Common myeloid progenitor, CD34-positive (primary cell): Measurements from ENCODE around the gene SASS6.

Experiments
- CTCF ChIA-PET: fragments of 350-600 bp; sonication (Branson Sonifier 250); formaldehyde crosslinking; loops from one replicate; lab custom pipeline; 2021; ENCODE audit warnings: antibody characterized with exemption; lab: Charles Lee
- POLR2A ChIA-PET: fragments of 350-600 bp; sonication (Branson Sonifier 250); formaldehyde crosslinking; loops from one replicate; lab custom pipeline; 2021; ENCODE audit warnings: antibody characterized with exemption; lab: Charles Lee
- DNase-seq, 3 donors: peaks; one replicate each; pipeline versions ENCODE4 v3.0.0 to v3.0.0-alpha.2; 2013
- H3K27ac ChIP-seq, 2 experiments: 1 replicate in 1 of 2; 2 replicates in 1 of 2; pipeline ENCODE4 v1.7.0; 2013; ENCODE audit warnings: inconsistent platforms in 2 of 2, low read length in 2 of 2, mild to moderate bottlenecking in 2 of 2, low read depth in 1 of 2, moderate library complexity in 1 of 2; ENCODE audit not compliant: severe bottlenecking in 2 of 2, insufficient read depth in 1 of 2, poor library complexity in 1 of 2
- H3K27me3 ChIP-seq, 5 experiments: replicated peaks in 2 of 5; 1 replicate in 3 of 5; 2 replicates in 2 of 5; pipeline versions ENCODE4 v1.6.1 to v1.7.0; 2013; ENCODE audit warnings: low read length in 4 of 5, mild to moderate bottlenecking in 2 of 5, moderate library complexity in 2 of 5, inconsistent platforms in 1 of 5; ENCODE audit not compliant: insufficient read depth in 5 of 5, control insufficient read depth in 4 of 5
- H3K36me3 ChIP-seq, 4 experiments: 1 replicate in 2 of 4; 2 replicates in 2 of 4; pipeline versions ENCODE4 v1.6.1 to v1.7.0; 2013; ENCODE audit warnings: low read length in 3 of 4, control low read depth in 1 of 4, mild to moderate bottlenecking in 1 of 4; ENCODE audit not compliant: control insufficient read depth in 4 of 4, insufficient read depth in 4 of 4
- H3K4me1 ChIP-seq, 4 experiments: 1 replicate in 3 of 4; 2 replicates in 1 of 4; pipeline versions ENCODE4 v1.6.1 to v1.7.1; 2013; ENCODE audit warnings: low read length in 3 of 4, mild to moderate bottlenecking in 3 of 4, control low read depth in 1 of 4, inconsistent platforms in 1 of 4, moderate library complexity in 1 of 4; ENCODE audit not compliant: control insufficient read depth in 4 of 4, insufficient read depth in 4 of 4; ENCODE audit errors: control extremely low read depth in 1 of 4
- H3K4me3 ChIP-seq, 7 experiments: 1 replicate in 4 of 7; 2 replicates in 3 of 7; pipeline versions ENCODE4 v1.5.1 to v1.7.0; 2013; ENCODE audit warnings: mild to moderate bottlenecking in 7 of 7, low read length in 6 of 7, moderate library complexity in 6 of 7, inconsistent platforms in 2 of 7, low read depth in 2 of 7, control low read depth in 1 of 7; ENCODE audit not compliant: insufficient read depth in 4 of 7, control insufficient read depth in 1 of 7; ENCODE audit errors: extremely low read depth in 1 of 7
- H3K9me3 ChIP-seq, 5 experiments: 1 replicate in 4 of 5; 2 replicates in 1 of 5; pipeline versions ENCODE4 v1.6.1 to v1.7.1; 2013; ENCODE audit warnings: low read length in 4 of 5, mild to moderate bottlenecking in 2 of 5, inconsistent platforms in 1 of 5, low read depth in 1 of 5, moderate library complexity in 1 of 5; ENCODE audit not compliant: control insufficient read depth in 4 of 5, insufficient read depth in 2 of 5; ENCODE audit errors: control extremely low read depth in 1 of 5
- WGBS: methylation state at CpG from one replicate; pipeline ENCODE4 v1.1.5; 2013; ENCODE audit not compliant: insufficient coverage; 5-methylcytosine and 5-hydroxymethylcytosine counted together

The SASS6 gene

DNA sequence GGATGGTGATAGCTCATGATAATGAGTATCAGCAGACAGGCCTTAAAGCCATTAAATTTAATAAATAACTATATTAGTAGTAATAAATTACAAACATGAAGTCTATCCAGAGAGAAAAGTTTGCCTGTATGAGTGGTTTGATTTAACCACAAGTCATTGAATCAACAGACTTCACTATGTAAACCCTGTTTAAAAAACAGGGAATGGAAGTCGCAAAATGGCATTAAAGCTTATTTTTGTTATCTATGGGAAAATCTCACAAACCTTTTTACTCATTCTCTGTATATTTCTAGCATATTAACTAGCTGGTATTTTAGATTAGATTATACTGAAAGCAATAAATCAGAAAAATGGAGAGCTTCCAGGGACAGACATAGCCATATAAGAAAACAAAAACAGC lies 45.3 kb downstream of the SASS6 start:
- ChIA-PET CTCF (interaction anchor here (1.5 kb wide), 1 partner anchor 13 kb away, joined by 3 read pairs; no protein-coding TSS in a partner anchor), POLR2A (no interaction called here)
- Histone ChIP-seq H3K27me3 (no peaks in the 10 kb centered on the region), H3K27ac (no peak overlapping the region), H3K36me3 (peaks cover 4 to 34% (median 18%) of the 10 kb centered on the region in 4 experiments), H3K4me3 (no peak overlapping the region), H3K4me1 (no peaks in the 10 kb centered on the region), H3K9me3 (no peaks in the 10 kb centered on the region)
- DNase-seq = no peak
- no CpG with 5 or more reads among the region's 1 CpG for WGBS

DNA sequence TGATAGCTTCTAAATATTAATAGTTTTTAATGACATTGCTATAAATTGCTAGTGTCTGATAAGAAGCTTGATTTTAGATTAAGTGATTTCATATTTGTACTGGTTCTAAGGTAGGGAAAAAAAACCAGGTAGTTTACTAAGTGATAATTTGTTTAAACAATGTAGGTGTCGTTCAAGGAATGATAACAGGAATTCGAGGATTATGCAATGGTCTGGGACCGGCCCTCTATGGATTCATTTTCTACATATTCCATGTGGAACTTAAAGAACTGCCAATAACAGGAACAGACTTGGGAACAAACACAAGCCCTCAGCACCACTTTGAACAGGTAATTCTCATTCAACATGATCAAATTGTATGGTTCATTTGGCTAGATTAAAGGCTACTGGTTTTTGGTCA lies 52.4 kb downstream of the SASS6 start:
- ChIA-PET CTCF (no interaction called here), POLR2A (no interaction called here)
- H3K4me1 ChIP-seq = peaks cover 0 to 10% (median 1%) of the 10 kb centered on the region in 4 experiments
- no peak overlapping the region for H3K4me3 ChIP-seq
- H3K27me3 ChIP-seq = no peaks in the 10 kb centered on the region
- no CpG with 5 or more reads among the region's 3 CpGs for WGBS
- no peak for DNase-seq
- no peaks in the 10 kb centered on the region for H3K9me3 ChIP-seq
- H3K27ac ChIP-seq = no peak overlapping the region
- H3K36me3 ChIP-seq = peaks cover 13 to 68% (median 37%) of the 10 kb centered on the region in 4 experiments

DNA sequence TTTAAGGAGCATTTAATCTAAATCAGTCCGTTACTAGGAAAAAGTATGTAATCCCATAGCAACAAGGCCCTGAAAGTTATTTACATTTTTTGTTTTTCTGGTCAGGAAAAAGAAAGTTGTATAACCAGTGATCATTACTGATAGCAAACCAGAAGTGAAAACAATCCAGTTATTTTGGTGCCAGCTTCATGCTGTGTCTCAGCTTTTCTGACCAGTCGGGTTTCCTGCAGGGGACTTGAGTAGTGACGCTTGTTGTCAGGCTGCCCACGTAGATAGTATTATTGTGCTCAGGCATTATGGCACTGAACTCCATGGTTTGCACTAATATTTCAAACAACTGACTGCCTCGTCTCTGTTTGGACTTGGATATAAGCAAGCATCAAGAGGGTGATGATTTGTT lies 55.2 kb downstream of the SASS6 start:
- Histone ChIP-seq H3K9me3 (no peaks in the 10 kb centered on the region), H3K4me1 (peaks cover 0 to 10% (median 1%) of the 10 kb centered on the region in 4 experiments), H3K4me3 (no peak overlapping the region), H3K36me3 (peaks cover 17 to 75% (median 43%) of the 10 kb centered on the region in 4 experiments), H3K27me3 (no peaks in the 10 kb centered on the region), H3K27ac (peak overlapping the region; percentile 34 to 36)
- ChIA-PET CTCF (no interaction called here), POLR2A (no interaction called here)
- 76% methylated on average over 5 of the region's 5 CpGs for WGBS
- peak; percentile 6 to 46 (median 18) for DNase-seq

DNA sequence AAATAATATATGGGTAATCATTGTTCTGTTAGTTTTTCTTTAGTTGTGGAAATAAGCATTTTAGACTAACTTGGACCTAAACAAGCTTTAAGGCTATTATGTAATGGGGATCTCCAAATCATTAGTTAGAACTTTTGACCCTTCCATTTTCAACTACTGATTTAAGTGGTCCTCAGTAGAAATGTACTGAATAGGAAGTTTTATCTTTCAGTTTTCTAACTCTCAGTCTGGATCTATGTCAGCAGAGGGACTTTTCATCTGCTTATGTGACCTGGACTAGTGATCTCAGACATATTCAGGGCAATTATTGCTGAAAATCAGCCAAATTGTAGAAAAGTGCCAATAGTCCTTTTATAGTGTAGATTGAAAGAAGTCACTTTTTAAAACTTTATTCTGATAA lies 56.0 kb downstream of the SASS6 start:
- Histone ChIP-seq H3K4me1 (peaks cover 0 to 10% (median 1%) of the 10 kb centered on the region in 4 experiments), H3K27ac (no peak overlapping the region), H3K4me3 (no peak overlapping the region), H3K27me3 (no peaks in the 10 kb centered on the region), H3K9me3 (no peaks in the 10 kb centered on the region), H3K36me3 (peaks cover 15 to 78% (median 46%) of the 10 kb centered on the region in 4 experiments)
- CTCF ChIA-PET = no interaction called here
- DNase-seq = no peak
- POLR2A ChIA-PET = no interaction called here

DNA sequence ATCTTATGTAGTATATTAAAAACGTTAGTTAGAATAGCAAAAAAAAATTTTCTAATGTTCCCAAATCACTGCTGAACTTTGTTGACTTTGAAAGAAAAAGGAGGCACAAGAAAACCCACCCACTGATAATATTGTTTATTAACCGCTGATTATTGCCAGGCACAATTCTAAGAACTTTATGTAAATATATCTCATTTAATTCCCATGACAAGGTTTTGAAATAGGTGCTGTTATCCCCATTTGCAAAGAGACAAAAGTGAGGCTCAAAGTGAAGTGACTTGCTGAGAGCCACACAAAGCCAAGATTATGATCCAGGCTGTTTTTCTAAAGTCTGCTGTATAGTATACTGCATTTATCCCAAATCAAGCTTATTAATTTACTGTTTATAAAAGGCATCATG lies 56.4 kb downstream of the SASS6 start:
- peaks cover 0 to 10% (median 1%) of the 10 kb centered on the region in 4 experiments for H3K4me1 ChIP-seq
- H3K27ac ChIP-seq = no peak overlapping the region
- H3K4me3 ChIP-seq = no peak overlapping the region
- DNase-seq = no peak
- WGBS = no CpG with 5 or more reads among the region's 2 CpGs
- CTCF ChIA-PET = no interaction called here
- POLR2A ChIA-PET = no interaction called here
- H3K36me3 ChIP-seq = peaks cover 14 to 78% (median 47%) of the 10 kb centered on the region in 4 experiments
- H3K9me3 ChIP-seq = no peaks in the 10 kb centered on the region
- no peaks in the 10 kb centered on the region for H3K27me3 ChIP-seq

DNA sequence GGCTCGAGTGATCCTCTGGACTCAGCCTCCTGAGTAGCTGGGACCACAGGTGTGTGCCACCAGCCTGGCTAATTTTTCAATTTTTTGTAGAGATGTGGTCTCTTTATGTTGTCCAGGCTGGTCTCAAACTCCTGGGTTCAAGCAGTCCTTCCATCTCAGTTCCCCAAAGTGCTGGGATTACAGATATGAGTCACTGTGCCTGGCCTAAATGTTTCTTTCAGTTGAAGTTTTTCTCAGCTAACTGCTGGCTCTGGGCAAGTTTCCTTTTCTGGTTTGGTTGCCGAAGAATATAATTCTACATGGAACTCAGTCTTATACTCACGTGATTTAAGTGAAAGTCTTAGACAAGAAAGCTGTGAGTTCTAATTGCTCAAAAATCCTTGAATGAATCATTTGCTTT lies 57.0 kb downstream of the SASS6 start:
- CTCF ChIA-PET = no interaction called here
- Histone ChIP-seq H3K4me3 (no peak overlapping the region), H3K27me3 (no peaks in the 10 kb centered on the region), H3K4me1 (peaks cover 0 to 10% (median 1%) of the 10 kb centered on the region in 4 experiments), H3K27ac (no peak overlapping the region), H3K36me3 (peaks cover 9 to 78% (median 49%) of the 10 kb centered on the region in 4 experiments), H3K9me3 (no peaks in the 10 kb centered on the region)
- DNase-seq = no peak
- POLR2A ChIA-PET = no interaction called here
- WGBS = 100% methylated on average over 1 of the region's 3 CpGs

DNA sequence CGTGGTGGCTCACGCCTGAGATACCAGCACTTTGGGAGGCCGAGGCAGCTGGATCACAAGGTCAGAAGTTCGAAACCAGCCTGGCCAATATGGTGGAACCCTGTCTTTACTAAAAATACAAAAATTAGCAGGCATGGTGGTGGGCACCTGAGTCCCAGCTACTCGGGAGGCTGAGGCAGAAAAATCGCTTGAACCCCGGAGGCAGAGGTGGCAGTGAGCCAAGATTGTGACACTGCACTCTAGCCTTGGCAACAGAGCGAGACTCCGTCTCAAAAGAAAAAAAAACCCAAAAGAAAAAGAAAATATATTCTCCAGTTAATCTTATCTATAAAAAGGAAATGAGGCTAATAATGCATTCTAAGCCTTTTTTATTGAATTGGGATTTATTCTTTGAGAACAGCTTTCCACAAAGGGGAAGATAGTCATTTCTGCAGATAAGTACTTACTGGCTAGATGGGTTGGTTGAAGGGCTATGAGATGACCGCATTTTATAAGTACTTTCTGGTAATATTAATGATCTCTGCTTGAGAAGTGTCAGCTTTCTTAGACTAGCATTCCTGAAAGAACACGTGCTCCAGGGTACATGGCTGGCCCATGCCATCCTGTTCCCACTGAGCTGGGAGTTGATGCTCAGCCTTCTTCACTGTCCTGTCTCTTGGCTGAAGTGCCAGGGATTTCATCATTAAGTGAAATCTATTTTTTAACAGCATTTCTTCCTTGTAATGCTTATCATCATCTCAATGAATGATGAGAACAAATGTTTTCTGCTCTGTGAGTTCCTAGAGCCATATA lies 57.9 kb downstream of the SASS6 start:
- DNase-seq = no peak
- Histone ChIP-seq H3K27me3 (no peaks in the 10 kb centered on the region), H3K4me1 (peaks cover 0 to 10% (median 1%) of the 10 kb centered on the region in 4 experiments), H3K9me3 (no peaks in the 10 kb centered on the region), H3K4me3 (no peak overlapping the region), H3K27ac (no peak overlapping the region), H3K36me3 (peaks cover 8 to 78% (median 51%) of the 10 kb centered on the region in 4 experiments)
- POLR2A ChIA-PET = no interaction called here
- WGBS = 99% methylated on average over 9 of the region's 11 CpGs
- CTCF ChIA-PET = interaction anchor here (0.7 to 1.1 kb wide), 2 partner anchors 9 to 13 kb away, joined by 3 read pairs; no protein-coding TSS in a partner anchor
